ENCODE results near the gene ABHD12B.
"Not testable (repeated sequence)": the region's sequence is repeated elsewhere in the genome, so short reads cannot be mapped to it uniquely, and the experiment has no call there.

The ABHD12B gene

GRCh38 chr14:50839691-50840090, 32.2 kb upstream of the ABHD12B start:
- DNase-seq: no peak

- DNase-seq: no peak
Observed at GRCh38 chr14:50844391-50844790, 27.5 kb upstream of the ABHD12B start.

GRCh38 chr14:50845166-50845565, 26.7 kb upstream of the ABHD12B start:
- DNase-seq: no peak

- DNase-seq: no peak
Observed at GRCh38 chr14:50846226-50846880, 25.5 kb upstream of the ABHD12B start.

GRCh38 chr14:50853891-50854290, 18.0 kb upstream of the ABHD12B start:
- DNase-seq: no peak

- no peak for DNase-seq
Observed at GRCh38 chr14:50854521-50854920, 17.3 kb upstream of the ABHD12B start.

- no peak for DNase-seq
Observed at GRCh38 chr14:50855558-50855957, 16.3 kb upstream of the ABHD12B start.

- no peak for DNase-seq
Observed at GRCh38 chr14:50856660-50857059, 15.2 kb upstream of the ABHD12B start.

- no peak for DNase-seq
Observed at GRCh38 chr14:50859296-50859624, 12.6 kb upstream of the ABHD12B start.

GRCh38 chr14:50860478-50861086, 11.3 kb upstream of the ABHD12B start:
- DNase-seq: peak; percentile 94

GRCh38 chr14:50862036-50862570, 9.8 kb upstream of the ABHD12B start:
- no peak for DNase-seq

- no peak for DNase-seq
Observed at GRCh38 chr14:50864237-50864636, 7.6 kb upstream of the ABHD12B start.

GRCh38 chr14:50864946-50865345, 6.9 kb upstream of the ABHD12B start:
- DNase-seq: no peak

- DNase-seq: no peak
Observed at GRCh38 chr14:50865391-50866076, 6.3 kb upstream of the ABHD12B start.

- no peak for DNase-seq
Observed at GRCh38 chr14:50871228-50871627, 625 bp upstream of the ABHD12B start.

- no peak for DNase-seq
Observed at GRCh38 chr14:50874757-50875156, 2.9 kb downstream of the ABHD12B start.

GRCh38 chr14:50875359-50876070, 3.7 kb downstream of the ABHD12B start:
- DNase-seq: peak; percentile 82

- no peak for DNase-seq
Observed at GRCh38 chr14:50882932-50883826, 11.3 kb downstream of the ABHD12B start.

GRCh38 chr14:50883827-50884197, 12.0 kb downstream of the ABHD12B start:
- no peak for DNase-seq

- no peak for DNase-seq
Observed at GRCh38 chr14:50887476-50887875, 15.6 kb downstream of the ABHD12B start.

- no peak for DNase-seq
Observed at GRCh38 chr14:50892255-50892654, 20.4 kb downstream of the ABHD12B start.

GRCh38 chr14:50896421-50896820, 24.6 kb downstream of the ABHD12B start:
- not testable (repeated sequence) for DNase-seq
